ENCODE results near the gene GJB4.
"Not testable (repeated sequence)": the region's sequence is repeated elsewhere in the genome, so short reads cannot be mapped to it uniquely, and the experiment has no call there.

The GJB4 gene
- total RNA-seq, result 0 reads per million in 2 donors

GRCh38 chr1:34759503-34760357 lies at the start of gene GJB4:
Gene GJB4 (plus strand): TSS chr1:34759740. CDS start chr1:34761255, 1,515 bp downstream.
- no peak for DNase-seq

GRCh38 chr1:34710812-34711211 lies 48.7 kb upstream of the GJB4 start:
- no peak for DNase-seq

- no peak for DNase-seq
Observed at GRCh38 chr1:34711485-34711884, 48.1 kb upstream of the GJB4 start.

GRCh38 chr1:34712007-34712688 lies 47.4 kb upstream of the GJB4 start:
- DNase-seq, result no peak

GRCh38 chr1:34713443-34713842 lies 46.1 kb upstream of the GJB4 start:
- no peak for DNase-seq

- no peak for DNase-seq
Observed at GRCh38 chr1:34714386-34714785, 45.2 kb upstream of the GJB4 start.

GRCh38 chr1:34715139-34715538 lies 44.4 kb upstream of the GJB4 start:
- DNase-seq, result no peak

- no peak for DNase-seq
Observed at GRCh38 chr1:34721241-34721640, 38.3 kb upstream of the GJB4 start.

GRCh38 chr1:34721646-34722355 lies 37.7 kb upstream of the GJB4 start:
- no peak for DNase-seq

- DNase-seq, result no peak
Observed at GRCh38 chr1:34726861-34727260, 32.7 kb upstream of the GJB4 start.

GRCh38 chr1:34730485-34730884 lies 29.1 kb upstream of the GJB4 start:
- DNase-seq, result no peak

- not testable (repeated sequence) for DNase-seq
Observed at GRCh38 chr1:34732831-34733230, 26.7 kb upstream of the GJB4 start.

- DNase-seq, result no peak
Observed at GRCh38 chr1:34736692-34737091, 22.8 kb upstream of the GJB4 start.

- not testable (repeated sequence) for DNase-seq
Observed at GRCh38 chr1:34737236-34737635, 22.3 kb upstream of the GJB4 start.

- DNase-seq, result no peak
Observed at GRCh38 chr1:34739613-34740012, 19.9 kb upstream of the GJB4 start.

GRCh38 chr1:34740161-34740868 lies 19.2 kb upstream of the GJB4 start:
- no peak for DNase-seq

- peak; percentile 5 to 68 (median 56) for DNase-seq
Observed at GRCh38 chr1:34742667-34743270, 16.8 kb upstream of the GJB4 start.

- no peak for DNase-seq
Observed at GRCh38 chr1:34743775-34744174, 15.8 kb upstream of the GJB4 start.

- DNase-seq, result no peak
Observed at GRCh38 chr1:34744851-34745250, 14.7 kb upstream of the GJB4 start.

GRCh38 chr1:34745666-34746065 lies 13.9 kb upstream of the GJB4 start:
- no peak for DNase-seq

- DNase-seq, result no peak
Observed at GRCh38 chr1:34746101-34746500, 13.4 kb upstream of the GJB4 start.
